Ascending aorta (tissue), 2 donors: ENCODE data around the gene SFMBT1. TPM values are rescaled to one million over a fixed set of nuclear protein-coding genes. Genes with fewer than 3 reads are reported as not detected.

Experiments
- DNase-seq, 2 donors: peaks; one replicate each; pipeline ENCODE4 v3.0.0-alpha.2; 2019; ENCODE audit warnings: low spot score in 2 of 2
- H3K27ac ChIP-seq, 2 donors: fragments of 200-600 bp; sonication (generic); one replicate each; pipeline ENCODE4 v1.5.1; 2016 to 2017; ENCODE audit warnings: mild to moderate bottlenecking in 1 of 2
- H3K27me3 ChIP-seq: fragments of 200-600 bp; sonication (generic); one replicate; pipeline ENCODE4 v1.5.1; 2017
- H3K36me3 ChIP-seq, 2 donors: fragments of 200-600 bp; sonication (generic); one replicate each; pipeline ENCODE4 v1.5.1; 2016
- H3K4me1 ChIP-seq, 2 donors: fragments of 200-600 bp; sonication (generic); one replicate each; pipeline ENCODE4 v1.5.1; 2016 to 2017; ENCODE audit warnings: mild to moderate bottlenecking in 1 of 2
- H3K4me3 ChIP-seq, 2 donors: fragments of 200-600 bp; sonication (generic); one replicate each; pipeline ENCODE4 v1.5.1; 2016 to 2017; ENCODE audit warnings: mild to moderate bottlenecking in 1 of 2
- H3K9me3 ChIP-seq, 2 donors: fragments of 200-600 bp; sonication (generic); one replicate each; pipeline ENCODE4 v1.5.1; 2016
- intact Hi-C: fragments of 100-400 bp; cut with DNase I; formaldehyde crosslinking; loops from one replicate; pipeline ENCODE4 v1.15.1; 2023
- total RNA-seq: library from RNA; depleted of rRNA; stranded (reverse); fragments of >200 nt; gene quantifications from one replicate; pipeline ENCODE4 v1.1.0, GENCODE V29; 2016
- TF ChIP-seq, protein P1 (sequence below), 3 experiments: fragments of 200-600 bp in 2 of 3; fragments of 450-650 bp in 1 of 3; sonication (generic) in 2 of 3; IDR thresholded peaks; one replicate each; pipeline ENCODE4 v1.5.1; 2016 to 2019; ENCODE audit warnings: antibody characterized with exemption in 3 of 3, mild to moderate bottlenecking in 1 of 3, moderate library complexity in 1 of 3

The SFMBT1 gene
- total RNA-seq, 1 donor from 2014 or later = 1.4 TPM

GRCh38 chr3:53071882-53072431 is 26.1 kb upstream of the SFMBT1 start:
- Histone ChIP-seq H3K27me3 (no peaks in the 10 kb centered on the region), H3K36me3 (no peaks in the 10 kb centered on the region), H3K27ac (peak overlapping the region in 1 of 2 donors; percentile 58), H3K4me1 (peaks cover 0 to 8% of the 10 kb centered on the region in 2 donors), H3K4me3 (peak overlapping the region in 1 of 2 donors; percentile 71), H3K9me3 (no peaks in the 10 kb centered on the region)
- intact Hi-C loops = loop anchor here (2.0 to 5.0 kb wide), 2 partner anchors 25 to 330 kb away; partner anchors contain the start of gene SFMBT1
- DNase-seq = no peak
- TF ChIP-seq, protein P1, sequence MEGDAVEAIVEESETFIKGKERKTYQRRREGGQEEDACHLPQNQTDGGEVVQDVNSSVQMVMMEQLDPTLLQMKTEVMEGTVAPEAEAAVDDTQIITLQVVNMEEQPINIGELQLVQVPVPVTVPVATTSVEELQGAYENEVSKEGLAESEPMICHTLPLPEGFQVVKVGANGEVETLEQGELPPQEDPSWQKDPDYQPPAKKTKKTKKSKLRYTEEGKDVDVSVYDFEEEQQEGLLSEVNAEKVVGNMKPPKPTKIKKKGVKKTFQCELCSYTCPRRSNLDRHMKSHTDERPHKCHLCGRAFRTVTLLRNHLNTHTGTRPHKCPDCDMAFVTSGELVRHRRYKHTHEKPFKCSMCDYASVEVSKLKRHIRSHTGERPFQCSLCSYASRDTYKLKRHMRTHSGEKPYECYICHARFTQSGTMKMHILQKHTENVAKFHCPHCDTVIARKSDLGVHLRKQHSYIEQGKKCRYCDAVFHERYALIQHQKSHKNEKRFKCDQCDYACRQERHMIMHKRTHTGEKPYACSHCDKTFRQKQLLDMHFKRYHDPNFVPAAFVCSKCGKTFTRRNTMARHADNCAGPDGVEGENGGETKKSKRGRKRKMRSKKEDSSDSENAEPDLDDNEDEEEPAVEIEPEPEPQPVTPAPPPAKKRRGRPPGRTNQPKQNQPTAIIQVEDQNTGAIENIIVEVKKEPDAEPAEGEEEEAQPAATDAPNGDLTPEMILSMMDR (IDR thresholded peaks at IDR 0.05) = no peak

DNA sequence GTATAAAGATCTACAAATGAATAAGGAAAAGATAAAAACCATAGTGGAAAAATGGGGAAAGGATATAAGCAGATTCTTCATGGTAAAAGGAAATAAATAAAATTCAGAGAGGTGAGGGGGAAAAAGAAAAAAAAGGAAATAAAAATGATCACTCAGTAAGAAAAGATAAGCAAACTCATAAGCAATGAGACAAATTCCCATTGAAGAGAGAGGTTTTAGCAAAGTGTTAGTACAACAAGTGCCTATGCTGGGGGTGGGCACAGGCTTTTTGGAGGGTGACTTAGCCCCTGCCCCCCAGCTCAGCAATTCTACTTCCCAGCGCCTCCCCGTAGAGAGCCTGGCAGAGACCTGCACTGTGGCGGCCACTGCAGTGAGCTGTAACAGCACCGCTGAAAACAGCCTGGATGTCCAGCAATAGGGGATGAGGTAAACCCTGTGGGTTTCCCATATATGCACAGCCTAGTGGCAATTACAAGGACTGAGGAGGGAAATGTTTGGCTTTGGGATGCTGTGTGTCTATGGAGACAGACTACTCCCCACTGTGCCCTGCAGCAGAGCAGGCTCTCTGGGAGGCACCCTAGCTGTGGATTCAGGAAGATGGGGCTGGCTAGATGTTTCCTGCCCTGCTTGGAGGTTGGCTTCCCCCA is 23.7 kb upstream of the SFMBT1 start:
- TF ChIP-seq, protein P1 (IDR thresholded peaks at IDR 0.05) = no peak
- no peak overlapping the region for H3K27ac ChIP-seq
- H3K4me1 ChIP-seq = peaks cover 0 to 8% of the 10 kb centered on the region in 2 donors
- intact Hi-C loops = loop anchor here (5.0 kb wide), 1 partner anchor 327 kb away; no protein-coding TSS in a partner anchor
- DNase-seq = no peak
- no peaks in the 10 kb centered on the region for H3K27me3 ChIP-seq
- no peaks in the 10 kb centered on the region for H3K9me3 ChIP-seq
- no peaks in the 10 kb centered on the region for H3K36me3 ChIP-seq
- no peak overlapping the region for H3K4me3 ChIP-seq

DNA sequence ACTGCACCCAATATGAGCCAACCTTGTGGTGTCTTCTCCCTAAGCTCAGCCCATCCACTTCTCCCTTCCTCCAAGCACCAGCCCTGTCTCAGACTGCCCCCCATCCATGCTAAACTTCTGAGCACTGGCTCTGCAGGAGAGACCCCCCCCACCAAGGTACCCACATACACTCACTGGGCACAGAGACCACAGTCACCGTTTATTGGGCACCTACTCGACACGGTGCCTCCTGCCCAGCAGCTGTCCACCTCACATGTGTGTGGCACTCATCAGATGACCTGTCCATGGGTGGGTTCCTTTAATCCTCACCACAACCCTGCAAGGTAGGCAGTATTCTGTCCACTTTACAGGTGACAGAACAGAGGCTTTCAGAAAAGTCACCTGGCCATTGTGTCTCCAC is 22.3 kb upstream of the SFMBT1 start:
- intact Hi-C loops = no loop called here
- DNase-seq = no peak
- H3K9me3 ChIP-seq = no peaks in the 10 kb centered on the region
- no peaks in the 10 kb centered on the region for H3K36me3 ChIP-seq
- no peak overlapping the region for H3K27ac ChIP-seq
- no peak overlapping the region for H3K4me3 ChIP-seq
- TF ChIP-seq, protein P1 (IDR thresholded peaks at IDR 0.05) = no peak
- no peaks in the 10 kb centered on the region for H3K27me3 ChIP-seq
- peaks cover 0 to 8% of the 10 kb centered on the region in 2 donors for H3K4me1 ChIP-seq

DNA sequence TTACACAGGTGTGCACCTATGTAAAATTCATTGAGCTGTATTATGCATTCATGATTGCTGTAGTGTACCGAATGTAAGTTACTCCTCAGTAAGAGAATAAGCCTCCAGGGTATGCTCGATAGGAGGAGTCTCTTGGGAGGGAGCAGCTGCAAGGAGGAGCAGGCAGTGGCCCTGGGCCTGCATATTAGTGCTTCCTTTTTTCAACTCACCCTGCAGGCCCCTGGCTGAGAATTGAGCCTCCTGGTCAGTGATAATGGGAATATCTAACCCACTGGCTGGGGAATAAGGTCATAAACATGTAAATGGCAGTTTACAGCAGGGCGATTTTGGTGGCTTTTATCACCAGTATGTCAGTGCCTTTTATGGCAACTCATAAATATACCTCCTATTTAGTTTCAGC is 21.7 kb upstream of the SFMBT1 start:
- intact Hi-C loops = no loop called here
- no peak overlapping the region for H3K4me3 ChIP-seq
- no peak overlapping the region for H3K27ac ChIP-seq
- H3K9me3 ChIP-seq = no peaks in the 10 kb centered on the region
- DNase-seq = no peak
- TF ChIP-seq, protein P1 (IDR thresholded peaks at IDR 0.05) = no peak
- H3K27me3 ChIP-seq = no peaks in the 10 kb centered on the region
- H3K36me3 ChIP-seq = no peaks in the 10 kb centered on the region
- H3K4me1 ChIP-seq = peaks cover 0 to 8% of the 10 kb centered on the region in 2 donors

DNA sequence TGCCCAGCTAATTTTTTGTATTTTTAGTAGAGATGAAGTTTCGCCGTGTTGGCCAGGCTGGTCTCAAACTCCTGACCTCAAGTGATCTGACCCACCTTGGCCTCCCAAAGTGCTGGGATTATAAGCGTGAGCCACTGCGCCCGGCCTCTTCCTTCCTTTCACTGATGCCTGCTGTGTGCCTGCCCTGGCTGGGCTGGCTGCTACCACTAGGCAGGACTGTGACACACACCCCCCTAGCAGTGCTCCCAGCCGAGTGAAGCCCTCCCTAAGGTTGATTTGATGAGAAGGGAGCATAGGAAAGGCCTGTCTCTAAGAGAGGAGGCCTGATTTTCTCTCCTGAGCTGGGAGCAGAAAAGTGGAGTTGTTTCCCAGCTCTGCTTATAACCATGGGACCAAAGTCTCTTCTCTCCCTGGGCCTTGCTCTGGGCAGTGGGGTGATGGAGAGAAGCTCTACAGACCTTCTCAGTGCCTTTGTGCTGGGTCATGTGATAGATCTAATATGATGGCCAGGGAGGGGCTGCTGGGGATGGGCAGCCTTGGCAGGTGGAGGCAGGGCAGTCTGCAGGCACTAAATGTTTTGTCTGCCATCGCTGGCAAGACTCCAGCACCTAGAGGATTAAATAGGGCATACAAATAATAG is 20.1 kb upstream of the SFMBT1 start:
- no peak overlapping the region for H3K27ac ChIP-seq
- intact Hi-C loops = no loop called here
- H3K27me3 ChIP-seq = no peaks in the 10 kb centered on the region
- no peaks in the 10 kb centered on the region for H3K9me3 ChIP-seq
- no peak overlapping the region for H3K4me3 ChIP-seq
- H3K4me1 ChIP-seq = no peaks in the 10 kb centered on the region
- H3K36me3 ChIP-seq = no peaks in the 10 kb centered on the region
- DNase-seq = peak in 1 of 2 donors; percentile 21
- TF ChIP-seq, protein P1 (IDR thresholded peaks at IDR 0.05) = no peak
